22Rv1 (cell line): ENCODE data around the gene FATE1.

Source experiments
- ZFX ChIP-seq: fragments of 450-650 bp; IDR thresholded peaks from 2 replicates; pipeline ENCODE4 v1.6.1; 2017; ENCODE audit warnings: antibody characterized with exemption, borderline replicate concordance
- TF ChIP-seq, protein P1 (sequence below): fragments of 450-650 bp; IDR thresholded peaks from 2 replicates; pipeline ENCODE4 v1.5.1; 2017; ENCODE audit warnings: mild to moderate bottlenecking

- TF ChIP-seq, protein P1, sequence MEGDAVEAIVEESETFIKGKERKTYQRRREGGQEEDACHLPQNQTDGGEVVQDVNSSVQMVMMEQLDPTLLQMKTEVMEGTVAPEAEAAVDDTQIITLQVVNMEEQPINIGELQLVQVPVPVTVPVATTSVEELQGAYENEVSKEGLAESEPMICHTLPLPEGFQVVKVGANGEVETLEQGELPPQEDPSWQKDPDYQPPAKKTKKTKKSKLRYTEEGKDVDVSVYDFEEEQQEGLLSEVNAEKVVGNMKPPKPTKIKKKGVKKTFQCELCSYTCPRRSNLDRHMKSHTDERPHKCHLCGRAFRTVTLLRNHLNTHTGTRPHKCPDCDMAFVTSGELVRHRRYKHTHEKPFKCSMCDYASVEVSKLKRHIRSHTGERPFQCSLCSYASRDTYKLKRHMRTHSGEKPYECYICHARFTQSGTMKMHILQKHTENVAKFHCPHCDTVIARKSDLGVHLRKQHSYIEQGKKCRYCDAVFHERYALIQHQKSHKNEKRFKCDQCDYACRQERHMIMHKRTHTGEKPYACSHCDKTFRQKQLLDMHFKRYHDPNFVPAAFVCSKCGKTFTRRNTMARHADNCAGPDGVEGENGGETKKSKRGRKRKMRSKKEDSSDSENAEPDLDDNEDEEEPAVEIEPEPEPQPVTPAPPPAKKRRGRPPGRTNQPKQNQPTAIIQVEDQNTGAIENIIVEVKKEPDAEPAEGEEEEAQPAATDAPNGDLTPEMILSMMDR: no peak
- no peak for TF ChIP-seq ZFX
These were observed 21.7 kb downstream of the FATE1 start for GRCh38 chrX:151737494-151737893.
